ENCODE results near the gene ULK4. TPM values are rescaled to one million over a fixed set of nuclear protein-coding genes. Genes with fewer than 3 reads are reported as not detected.

The ULK4 gene
- total and polyA plus RNA-seq, 2 of the 8 experiments (the other 6 are each of a cell fraction or from before 2014, with no cell fraction given) = 3.0 to 10.8 TPM

GRCh38 chr3:41523897-41524296, 438.0 kb downstream of the ULK4 start:
- Histone ChIP-seq H4K5ac (ENCODE audit: insufficient read length, low read depth, low read length) (no peak overlapping the region), H3K56ac (replicated peaks; ENCODE audit: insufficient read length, low read depth, low read length) (no peak overlapping the region), H4K20me1 (replicated peaks in 1 of 2; ENCODE audit: control insufficient read depth in 1 of 2, insufficient read depth in 2 of 2, low read length in 2 of 2) (no peaks in the 10 kb centered on the region), H4K91ac (replicated peaks; ENCODE audit: insufficient read length, low read length) (no peak overlapping the region), H4K8ac (ENCODE audit: extremely low read depth, insufficient read depth, low read length) (no peak overlapping the region), H3K9me3 (ENCODE audit: insufficient read depth in 2 of 2, low read depth in 1 of 2, low read length in 1 of 2) (no peaks in the 10 kb centered on the region), H3K79me2 (ENCODE audit: control insufficient read depth in 1 of 2, insufficient read depth in 2 of 2, low read length in 2 of 2) (no peaks in the 10 kb centered on the region), H2BK15ac (ENCODE audit: low read length) (no peak overlapping the region), H3K23me2 (ENCODE audit: low read depth, low read length) (no peaks in the 10 kb centered on the region), H3K9ac (replicated peaks in 1 of 4; ENCODE audit: extremely low read depth in 1 of 4, low read depth in 3 of 4, low read length in 3 of 4) (no peak overlapping the region), H3K36me3 (ENCODE audit: control insufficient read depth in 2 of 4, insufficient read depth in 4 of 4, low read length in 3 of 4) (no peaks in the 10 kb centered on the region), H3K4me1 (replicated peaks in 1 of 4; ENCODE audit: control insufficient read depth in 3 of 4, insufficient read depth in 4 of 4, low read length in 3 of 4) (peaks cover 0 to under 1% (median 0%) of the 10 kb centered on the region in 4 experiments; a peak in 2 of 7 replicates), H2AFZ (ENCODE audit: low read length) (no peak overlapping the region), H3K4me2 (ENCODE audit: insufficient read depth in 1 of 2, low read depth in 2 of 2, low read length in 2 of 2) (no peak overlapping the region), H2BK12ac (ENCODE audit: low read depth, low read length) (no peak overlapping the region), H3K23ac (ENCODE audit: insufficient read length) (no peak overlapping the region), H2AK5ac (ENCODE audit: low read depth, low read length) (no peak overlapping the region), H3K27me3 (replicated peaks in 1 of 4; ENCODE audit: control insufficient read depth in 3 of 4, extremely low read depth in 1 of 4, insufficient read depth in 3 of 4, low read length in 3 of 4) (no peaks in the 10 kb centered on the region), H3K79me1 (ENCODE audit: low read depth, low read length) (no peaks in the 10 kb centered on the region), H3K4me3 (ENCODE audit: extremely low read depth in 1 of 4, insufficient read depth in 2 of 4, low read depth in 3 of 4, low read length in 4 of 4) (no peak overlapping the region), H3K27ac (ENCODE audit: low read depth, low read length) (no peak overlapping the region), H3K18ac (ENCODE audit: extremely low read depth, low read length) (no peak overlapping the region), H2BK5ac (ENCODE audit: low read depth, low read length) (no peak overlapping the region), H3K4ac (replicated peaks; ENCODE audit: insufficient read length, low read depth, low read length) (no peak overlapping the region), H3K14ac (ENCODE audit: insufficient read length) (no peak overlapping the region), H2BK120ac (replicated peaks; ENCODE audit: low read depth, low read length) (no peak overlapping the region), H2BK20ac (ENCODE audit: low read length) (no peak overlapping the region)
- no peak for FAIRE-seq
- DNase-seq (ENCODE audit: low read depth in 1 of 2, low spot score in 2 of 2) = no peak
- CTCF ChIA-PET (ENCODE audit: partially characterized antibody) = no interaction called here
- POLR2A ChIA-PET (ENCODE audit: partially characterized antibody) = no interaction called here
- WGBS, 2 experiments (ENCODE audit: extremely low coverage in 1 of 2, insufficient coverage in 1 of 2, insufficient read length in 1 of 2, insufficient replicate concordance in 2 of 2, low coverage in 1 of 2, low lambda C conversion rate in 2 of 2, missing lambda C conversion rate in 1 of 2) = 96% methylated on average over 1 of the region's 1 CpG; no CpG with 5 or more reads in 1 of the 2 experiments
- TF ChIP-seq SIRT6 (IDR thresholded peaks at IDR 0.05; ENCODE audit: low read length) (no peak), NRF1 (IDR thresholded peaks at IDR 0.05; ENCODE audit: low read depth, low read length) (no peak), ZNF274 (IDR thresholded peaks at IDR 0.05; ENCODE audit: borderline replicate concordance, extremely low read depth, low read length) (no peak), MAX (IDR thresholded peaks at IDR 0.05) (no peak), ASH2L (IDR thresholded peaks at IDR 0.05; ENCODE audit: low read length) (no peak), GTF2F1 (IDR thresholded peaks at IDR 0.05; ENCODE audit: borderline replicate concordance, low read depth, low read length) (no peak), TBP (IDR thresholded peaks at IDR 0.05; ENCODE audit: low read depth, low read length) (no peak), CBX5 (IDR thresholded peaks at IDR 0.05; ENCODE audit: low read depth, low read length) (no peak), TAF1 (IDR thresholded peaks at IDR 0.05; ENCODE audit: low read depth, low read length) (no peak), BACH1 (IDR thresholded peaks at IDR 0.05; ENCODE audit: low read length) (no peak), RNF2 (IDR thresholded peaks at IDR 0.05; ENCODE audit: borderline replicate concordance, low read depth, low read length, missing control alignments, poor library complexity, severe bottlenecking) (no peak), SAP30 (IDR thresholded peaks at IDR 0.05; ENCODE audit: insufficient read depth, insufficient replicate concordance, low read length) (no peak), NANOG (IDR thresholded peaks at IDR 0.05; ENCODE audit: insufficient read depth, low read depth, low read length, poor library complexity, severe bottlenecking) (no peak)

Data from H1 (cell line).